Panc1 (cell line): ENCODE measurements around the gene MACROD2. TPM values are rescaled to one million over a fixed set of nuclear protein-coding genes. Genes with fewer than 3 reads are reported as not detected.

ENCODE experiments used
- ATAC-seq: fragments of 200-7000 bp; cut with Tn5 transposase; 2 replicates; pipeline ENCODE4 v1.9.1; 2020; ENCODE audit warnings: mild to moderate bottlenecking, moderate library complexity
- BruUV-seq: library from RNA; stranded (reverse); fragments of 400-500 nt; replicated peaks from 2 replicates; lab custom pipeline; 2021; lab: Mats Ljungman, UMichigan
- CTCF ChIA-PET: fragments of 300-600 bp; sonication (Branson Sonifier 250); formaldehyde crosslinking; loops from one replicate; lab custom pipeline; 2022; ENCODE audit warnings: antibody characterized with exemption; lab: Charles Lee
- POLR2A ChIA-PET: fragments of 300-600 bp; sonication (Branson Sonifier 250); formaldehyde crosslinking; loops from one replicate; lab custom pipeline; 2022; ENCODE audit warnings: antibody characterized with exemption; lab: Charles Lee
- DNase-seq: peaks from one replicate; pipeline ENCODE4 v3.0.0-alpha.2; 2010; ENCODE audit warnings: low read depth, low spot score
- H3K27ac ChIP-seq: 2 replicates; pipeline ENCODE4 v1.5.1; 2011; ENCODE audit warnings: mild to moderate bottlenecking, low read length, inconsistent platforms
- H3K27me3 ChIP-seq: fragments of 200-500 bp; sonication (Bioruptor generic); 2 replicates; pipeline ENCODE4 v1.6.0; 2014; ENCODE audit warnings: low read length, inconsistent platforms; ENCODE audit not compliant: control insufficient read depth, insufficient read depth
- H3K36me3 ChIP-seq: fragments of 200-500 bp; sonication (Bioruptor generic); 2 replicates; pipeline ENCODE4 v1.5.1; 2014; ENCODE audit warnings: inconsistent platforms, mild to moderate bottlenecking, low read length, moderate library complexity; ENCODE audit not compliant: control insufficient read depth, insufficient read depth
- H3K4me1 ChIP-seq: 2 replicates; pipeline ENCODE4 v1.5.1; 2011; ENCODE audit warnings: inconsistent platforms, mild to moderate bottlenecking, low read length, moderate library complexity; ENCODE audit not compliant: control insufficient read depth, insufficient read depth
- H3K4me3 ChIP-seq, 2 experiments: 2 replicates each; pipeline ENCODE4 v1.5.1; 2011 to 2012; ENCODE audit warnings: low read depth in 2 of 2, low read length in 2 of 2, mild to moderate bottlenecking in 2 of 2, inconsistent platforms in 1 of 2, moderate library complexity in 1 of 2
- H3K9me3 ChIP-seq: fragments of 200-500 bp; sonication (Bioruptor generic); 2 replicates; pipeline ENCODE4 v1.5.1; 2014; ENCODE audit warnings: low read depth, mild to moderate bottlenecking, inconsistent platforms, low read length, moderate library complexity; ENCODE audit not compliant: control insufficient read depth, insufficient read depth
- CTCF ChIP-seq: fragments of 450-650 bp; IDR thresholded peaks from 2 replicates; pipeline ENCODE4 v1.5.1; 2017; ENCODE audit warnings: mild to moderate bottlenecking
- POLR2AphosphoS5 ChIP-seq: IDR thresholded peaks from 2 replicates; pipeline ENCODE4 v1.6.1; 2012; ENCODE audit warnings: mild to moderate bottlenecking, low read depth, low read length, moderate library complexity
- REST ChIP-seq, 2 experiments: IDR thresholded peaks; 2 replicates each; pipeline ENCODE4 v1.6.1; 2011 to 2012; ENCODE audit warnings: low read depth in 2 of 2, control low read depth in 1 of 2, low read length in 1 of 2, mild to moderate bottlenecking in 1 of 2, moderate library complexity in 1 of 2; ENCODE audit not compliant: insufficient read depth in 1 of 2
- SIN3A ChIP-seq: IDR thresholded peaks from 2 replicates; pipeline ENCODE4 v1.6.1; 2012; ENCODE audit warnings: low read depth, mild to moderate bottlenecking, low read length, moderate library complexity, borderline replicate concordance; ENCODE audit not compliant: insufficient read depth
- TCF7L2 ChIP-seq: IDR thresholded peaks from 2 replicates; pipeline ENCODE4 v1.6.1; 2011; ENCODE audit warnings: mild to moderate bottlenecking, low read depth, low read length, inconsistent platforms
- in situ Hi-C: cut with HindIII; loops from 2 replicates; pipeline ENCODE4 v1.10.0; 2016; ENCODE audit warnings: low sequenced_read_pairs, low pct_unique_long_range_greater_than_20kb
- intact Hi-C: fragments of 100-400 bp; cut with micrococcal nuclease; formaldehyde crosslinking; loops from one replicate; pipeline ENCODE4 v1.10.0; 2022; ENCODE audit not compliant: unreplicated experiment
- total RNA-seq: library from RNA; stranded (reverse); gene quantifications from one replicate; pipeline ENCODE4 v1.2.1, GENCODE V29; 2021; ENCODE audit not compliant: unreplicated experiment

Gene MACROD2
- total RNA-seq, 1 experiment from 2014 or later: 1.2 TPM

- Histone ChIP-seq H3K27me3 (no peaks in the 10 kb centered on the region), H3K9me3 (no peaks in the 10 kb centered on the region), H3K36me3 (no peaks in the 10 kb centered on the region; the same call in 1 of the 2 replicates), H3K4me3 (no peak overlapping the region), H3K27ac (no peak overlapping the region), H3K4me1 (no peaks in the 10 kb centered on the region)
- POLR2A ChIA-PET: no interaction called here
- intact Hi-C loops: no loop called here
- ATAC-seq (no peak), DNase-seq (no peak)
- CTCF ChIA-PET: no interaction called here
- in situ Hi-C loops: no loop called here
- TF ChIP-seq CTCF (no peak), SIN3A (no peak)
- BruUV-seq: no TSS peak
Observed at GRCh38 chr20:14957402-14957801, 962.1 kb downstream of the MACROD2 start.

GRCh38 chr20:14958626-14959025 is 963.3 kb downstream of the MACROD2 start:
- no TSS peak for BruUV-seq
- ATAC-seq: no peak
- intact Hi-C loops: no loop called here
- Histone ChIP-seq H3K9me3 (no peaks in the 10 kb centered on the region), H3K27me3 (no peaks in the 10 kb centered on the region), H3K4me1 (no peaks in the 10 kb centered on the region), H3K4me3 (no peak overlapping the region), H3K36me3 (no peaks in the 10 kb centered on the region; the same call in 1 of the 2 replicates), H3K27ac (no peak overlapping the region)
- CTCF ChIA-PET: no interaction called here
- no peak for DNase-seq
- in situ Hi-C loops: no loop called here
- POLR2A ChIA-PET: no interaction called here
- no peak for TF ChIP-seq POLR2AphosphoS5
- no peak for TF ChIP-seq CTCF
- TF ChIP-seq SIN3A: no peak
- TF ChIP-seq TCF7L2: no peak
- TF ChIP-seq REST (IDR thresholded peaks at IDR 0.05; ENCODE audit: insufficient read depth in 1 of 2, low read depth in 2 of 2, low read length in 1 of 2): no peak
